HG03135 (cell line): ENCODE results near the gene TMPRSS3.
"Not testable (repeated sequence)": the region's sequence is repeated elsewhere in the genome, so short reads cannot be mapped to it uniquely, and the experiment has no call there.

Experiments used
- ATAC-seq: cut with Tn5 transposase; IDR thresholded peaks from one replicate; pipeline ENCODE4 v1.9.1; 2021; ENCODE audit warnings: mild to moderate bottlenecking, moderate library complexity; ENCODE audit not compliant: unreplicated experiment

Gene TMPRSS3

GRCh38 chr21:42409366-42409765 lies 13.5 kb upstream of the TMPRSS3 start:
- no peak for ATAC-seq

DNA sequence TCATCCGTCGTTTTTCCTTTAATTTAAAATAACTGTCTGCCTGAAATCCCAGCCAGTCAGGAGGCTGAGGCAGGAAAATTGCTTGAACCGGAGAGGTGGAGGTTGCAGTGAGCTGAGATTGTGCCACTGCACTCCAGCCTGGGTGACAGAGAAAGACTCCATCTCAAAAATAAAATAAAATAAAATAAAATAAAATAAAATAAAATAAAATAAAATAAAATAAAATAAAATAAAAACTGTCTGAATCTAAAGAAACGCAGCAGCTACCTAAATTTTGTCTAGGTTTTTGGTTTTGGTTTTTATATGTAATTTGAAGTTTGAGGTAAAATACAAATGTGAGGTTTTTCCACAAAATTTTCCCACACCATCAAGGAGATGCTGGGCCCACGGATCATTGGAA lies 12.9 kb upstream of the TMPRSS3 start:
- not testable (repeated sequence) for ATAC-seq

DNA sequence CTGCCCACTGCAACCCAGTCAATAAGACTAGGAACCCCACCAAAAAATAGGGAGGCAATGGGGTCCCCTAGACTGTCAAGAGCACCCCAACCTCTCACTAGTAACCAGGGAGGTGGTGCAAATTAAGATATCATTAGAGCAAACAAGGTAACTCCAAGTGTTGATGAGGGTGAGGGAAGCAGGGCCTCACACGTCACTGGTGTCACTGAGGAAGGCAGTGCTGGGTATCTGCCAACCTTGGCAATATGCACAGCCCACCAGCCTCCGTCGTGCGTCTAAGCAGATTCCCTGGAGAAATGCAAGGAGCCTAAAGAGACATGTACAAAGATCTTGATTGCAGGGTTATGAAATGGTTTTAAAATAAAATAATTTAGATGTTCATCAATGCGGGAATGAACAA lies 11.6 kb upstream of the TMPRSS3 start:
- ATAC-seq, result no peak

GRCh38 chr21:42406866-42407265 lies 11.0 kb upstream of the TMPRSS3 start:
- ATAC-seq, result no peak

GRCh38 chr21:42406201-42406621 lies 10.4 kb upstream of the TMPRSS3 start:
- no peak for ATAC-seq

DNA sequence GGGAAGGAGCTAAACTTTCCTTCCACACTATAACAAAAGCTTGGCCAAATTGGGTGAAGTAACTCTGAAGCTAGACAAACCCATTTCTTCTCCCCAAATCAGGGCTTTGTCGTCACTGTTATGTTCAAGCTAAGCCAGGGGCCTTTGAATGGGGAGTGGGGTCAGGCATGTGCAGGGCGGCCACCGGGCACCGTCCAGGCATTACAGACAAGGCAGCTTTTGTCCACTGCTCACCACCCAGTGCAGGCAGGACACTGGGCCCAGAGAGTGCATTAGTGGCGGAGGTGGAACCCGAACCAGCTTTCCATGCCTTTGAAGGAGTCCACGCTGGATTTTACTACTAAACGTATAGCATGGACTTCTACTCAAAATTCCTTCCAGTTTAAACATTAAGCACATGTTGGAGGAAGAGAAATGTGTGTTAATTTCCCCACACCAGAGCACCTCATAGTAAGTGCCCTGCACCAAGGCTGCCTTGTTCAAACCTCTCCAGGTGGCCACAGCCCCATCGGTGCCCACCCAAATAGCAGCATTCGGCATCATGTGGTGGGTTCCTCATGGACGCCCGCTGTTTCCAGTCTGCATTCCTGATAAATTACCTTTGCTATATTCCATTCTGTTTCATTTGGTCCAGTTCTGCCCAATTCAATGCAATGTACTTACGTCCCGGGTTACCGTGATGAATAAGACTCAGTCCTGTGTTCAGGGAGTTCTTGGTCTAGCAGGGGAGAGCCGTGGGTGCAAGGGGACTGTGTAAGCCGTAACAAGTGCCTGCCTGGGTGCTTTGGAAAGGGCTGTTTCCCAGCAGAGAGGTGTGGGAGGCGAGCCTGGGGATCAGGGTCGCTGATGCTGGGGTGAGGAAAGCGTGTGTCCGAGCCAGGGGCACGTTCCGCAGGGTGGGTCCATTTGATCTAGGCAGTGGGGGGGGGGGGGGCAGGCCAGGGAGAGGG lies 9.5 kb upstream of the TMPRSS3 start:
- no peak for ATAC-seq

- no peak for ATAC-seq
These were observed 8.7 kb upstream of the TMPRSS3 start for GRCh38 chr21:42404539-42404938.

GRCh38 chr21:42403611-42404231 lies 7.9 kb upstream of the TMPRSS3 start, which contains the start of gene UBASH3A:
Gene UBASH3A (plus strand): TSS chr21:42403902. CDS start chr21:42403946, 44 bp downstream.
- no peak for ATAC-seq

GRCh38 chr21:42401820-42402251 lies 6.0 kb upstream of the TMPRSS3 start:
- no peak for ATAC-seq

- ATAC-seq, result no peak
These were observed 5.3 kb upstream of the TMPRSS3 start for GRCh38 chr21:42401154-42401553.

DNA sequence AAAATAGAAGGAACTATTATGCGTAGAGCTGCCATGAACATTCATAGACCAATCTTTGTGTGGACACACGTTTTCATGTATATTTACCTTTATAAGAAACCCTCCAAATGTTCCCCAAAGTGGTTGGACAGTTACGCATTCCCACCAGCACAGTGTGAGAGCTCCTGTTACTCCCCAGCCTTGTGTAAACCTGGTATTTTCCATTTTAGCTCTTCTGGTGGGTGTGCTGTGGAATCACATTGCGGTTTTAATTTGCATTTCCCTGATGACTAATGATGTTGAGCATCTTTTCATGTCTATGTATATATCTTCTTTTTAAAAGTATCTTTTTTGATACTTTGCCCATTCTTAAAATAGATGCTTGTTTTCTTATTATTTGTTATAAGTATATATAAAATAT lies 4.7 kb upstream of the TMPRSS3 start:
- ATAC-seq, result no peak

GRCh38 chr21:42398436-42399028 lies 2.7 kb upstream of the TMPRSS3 start:
- ATAC-seq, result no peak

DNA sequence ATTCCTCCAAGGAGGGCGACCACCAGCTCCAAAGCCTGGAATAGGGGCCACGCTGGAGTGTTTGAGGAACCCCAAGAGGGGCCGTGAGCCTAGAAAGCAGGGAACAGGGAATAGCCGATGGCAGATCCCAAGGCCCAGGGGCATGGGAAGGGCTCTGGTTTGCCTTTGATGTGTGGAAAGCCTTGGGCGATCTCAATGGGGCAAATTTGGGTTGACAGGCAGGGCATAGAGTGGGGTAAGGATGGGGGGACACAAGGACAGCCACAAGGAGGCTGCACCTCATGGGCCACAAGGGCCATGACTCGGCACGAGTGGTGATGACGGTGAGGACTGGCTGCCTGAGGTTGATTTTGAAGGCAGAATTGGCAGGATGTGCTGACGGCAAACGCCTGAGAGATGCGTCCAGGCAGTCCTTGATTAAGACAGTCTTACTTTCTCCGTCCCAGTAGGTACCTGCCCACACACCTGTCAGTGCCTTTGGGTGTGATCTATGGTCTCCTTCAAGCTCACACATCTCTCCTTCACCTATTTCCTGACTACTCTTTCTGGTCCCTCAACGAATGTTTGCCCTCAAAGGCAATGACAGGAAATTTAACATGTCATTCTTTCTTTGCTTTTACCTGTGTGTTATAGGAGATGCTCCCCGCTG lies 2.0 kb upstream of the TMPRSS3 start:
- ATAC-seq, result no peak

DNA sequence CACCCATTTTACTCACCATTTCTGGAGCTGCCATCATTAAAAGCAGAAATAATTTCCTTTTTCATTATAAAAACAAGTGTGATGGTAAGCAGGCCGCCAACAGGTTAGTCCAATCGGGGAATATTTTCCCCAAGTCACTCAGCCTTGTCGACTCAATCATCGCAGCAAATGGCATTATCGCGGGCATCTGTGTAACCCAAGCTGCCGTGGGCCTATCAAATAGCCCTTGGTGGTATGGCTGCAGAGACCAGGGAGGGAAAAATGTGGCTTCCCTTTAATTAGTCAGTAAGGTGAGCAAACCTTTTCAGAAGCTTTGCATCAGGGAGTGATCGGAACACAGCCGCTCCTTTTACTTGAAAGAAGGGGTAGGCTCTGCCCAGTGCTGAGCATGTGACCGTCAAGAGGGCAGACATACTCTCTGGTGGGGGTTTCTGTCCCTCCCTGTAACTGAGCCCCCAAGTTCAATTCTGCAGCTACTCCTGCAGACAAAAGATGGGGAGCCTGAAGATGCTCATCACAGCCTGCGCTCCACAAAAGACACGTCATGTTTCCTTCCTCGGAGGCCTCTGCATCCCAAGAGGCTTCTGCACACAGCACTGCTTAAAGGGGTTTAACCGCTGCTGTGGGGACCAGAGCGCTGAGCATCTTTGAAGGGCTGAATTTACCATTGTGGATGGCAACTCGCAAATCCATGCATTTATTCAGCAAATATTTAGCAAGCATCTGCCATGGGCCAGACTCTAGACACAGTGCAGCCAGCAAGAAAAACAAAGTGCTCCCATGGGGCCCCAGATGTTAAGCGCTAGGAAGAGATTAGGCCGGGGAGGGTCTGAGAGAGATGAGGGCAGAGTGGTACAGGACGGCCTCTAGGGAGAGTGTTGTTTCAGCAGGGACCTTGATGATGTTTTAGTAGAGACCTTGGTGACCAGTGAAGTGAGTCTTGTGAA lies 1.2 kb upstream of the TMPRSS3 start:
- ATAC-seq, result no peak

DNA sequence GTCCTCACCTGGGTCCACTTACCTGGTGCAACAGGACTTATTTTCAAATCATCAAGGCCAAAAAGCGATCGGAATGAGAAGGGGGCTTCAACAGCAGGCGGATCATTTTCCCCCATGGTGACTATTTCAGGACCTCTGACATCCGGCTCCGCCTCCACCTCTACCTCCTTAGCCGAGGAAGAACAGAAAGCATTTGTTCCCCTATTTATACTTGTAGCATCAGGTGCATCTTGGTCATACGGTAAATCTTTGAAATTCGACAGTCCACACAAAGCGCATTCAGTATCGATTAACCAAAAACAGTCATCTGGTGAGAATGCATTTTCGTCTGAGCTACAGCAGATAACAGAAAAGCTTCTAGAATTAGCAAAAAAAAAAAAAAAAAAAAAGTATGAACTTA lies 550 bp downstream of the TMPRSS3 start:
- ATAC-seq, result no peak

GRCh38 chr21:42393443-42393950 lies 2.4 kb downstream of the TMPRSS3 start:
- ATAC-seq, result no peak

DNA sequence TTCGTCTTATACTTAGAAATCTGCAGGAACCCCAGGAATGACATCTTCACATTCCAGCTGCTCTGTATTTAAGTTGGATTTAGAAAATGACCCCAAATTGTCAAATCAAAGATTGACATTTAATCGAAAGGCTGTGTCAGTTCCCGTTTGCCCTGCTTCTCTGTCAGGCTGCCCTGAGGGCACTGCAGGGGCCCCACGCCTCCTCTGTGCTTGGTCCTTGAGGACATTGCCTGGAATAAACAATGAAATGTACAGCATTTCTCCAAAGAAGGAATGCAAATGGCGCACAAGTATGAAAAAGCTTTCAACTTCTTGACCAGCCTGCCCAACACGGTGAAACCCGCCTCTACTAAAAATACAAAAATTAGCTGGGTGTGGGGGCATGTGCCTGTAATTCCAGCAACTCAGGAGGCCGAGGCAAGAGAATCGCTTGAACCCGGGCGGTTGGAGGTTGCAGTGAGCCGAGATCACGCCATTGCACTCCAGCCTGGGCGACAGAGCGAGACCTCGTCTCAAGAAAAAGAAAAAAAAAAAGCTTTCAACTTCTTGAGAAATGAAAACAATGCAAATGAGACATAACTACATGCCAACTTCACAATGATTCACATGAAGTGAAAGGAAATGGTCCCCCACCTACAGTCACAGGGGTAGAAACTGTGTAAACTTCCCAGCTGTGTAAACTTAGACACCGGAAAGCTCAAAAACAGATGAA lies 3.0 kb downstream of the TMPRSS3 start:
- ATAC-seq, result peak; percentile 58

GRCh38 chr21:42391297-42391696 lies 4.6 kb downstream of the TMPRSS3 start:
- ATAC-seq, result no peak

DNA sequence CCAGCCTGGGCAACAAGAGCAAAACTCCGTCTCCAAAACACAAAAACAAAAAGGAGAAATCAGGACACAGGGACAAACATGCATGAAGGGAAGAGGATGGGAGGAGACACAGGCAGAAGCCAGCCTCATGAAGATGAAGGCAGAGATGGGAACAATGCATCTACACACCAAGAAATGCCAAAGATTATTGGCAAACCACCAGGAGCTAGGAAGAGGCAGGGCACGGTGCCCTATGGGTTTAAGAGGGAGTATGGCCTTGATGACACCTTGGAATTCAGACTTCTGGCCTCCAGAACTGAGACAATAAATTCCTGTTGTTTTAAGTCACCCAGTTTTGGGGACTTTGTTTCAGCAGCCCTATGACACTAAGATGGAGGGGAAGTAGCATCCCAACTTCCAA lies 5.2 kb downstream of the TMPRSS3 start:
- ATAC-seq, result no peak
